HG03039 (cell line): ENCODE results near the gene B3GAT3.
"Not testable (repeated sequence)": the region's sequence is repeated elsewhere in the genome, so short reads cannot be mapped to it uniquely, and the experiment has no call there.

Source experiments
- ATAC-seq: cut with Tn5 transposase; IDR thresholded peaks from one replicate; pipeline ENCODE4 v1.9.1; 2021; ENCODE audit warnings: mild to moderate bottlenecking, moderate library complexity; ENCODE audit not compliant: unreplicated experiment

The B3GAT3 gene

DNA sequence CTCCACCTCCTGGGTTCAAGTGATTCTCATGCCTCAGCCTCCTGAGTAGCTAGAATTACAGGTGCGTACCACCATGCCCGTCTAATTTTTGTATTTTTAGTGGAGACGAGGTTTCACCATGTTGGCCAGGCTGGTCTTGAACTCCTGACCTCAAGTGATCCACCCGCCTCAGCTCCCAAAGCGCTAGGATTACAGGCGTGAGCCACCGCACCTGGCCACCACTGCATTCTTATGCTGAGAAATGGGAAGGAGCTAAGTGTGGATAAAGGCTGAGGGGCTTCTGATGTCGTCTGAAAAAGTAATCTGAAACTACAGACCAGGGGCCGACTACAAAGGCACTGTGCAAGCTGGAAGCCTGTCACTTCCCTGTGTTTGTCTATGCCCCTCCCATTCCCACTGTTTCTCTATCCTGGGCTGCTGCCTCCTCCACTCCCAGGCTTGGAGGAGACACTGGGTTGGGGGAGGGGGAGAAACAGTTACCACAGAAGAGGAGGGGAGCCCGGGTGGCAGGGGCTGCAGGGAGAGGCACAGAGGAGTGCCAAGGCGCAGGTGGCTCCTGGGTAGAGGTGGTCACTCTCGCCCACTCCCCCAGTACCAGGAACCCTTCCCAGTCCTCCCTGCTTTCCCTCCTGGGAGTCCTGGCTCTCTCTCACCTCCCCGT, 17.2 kb downstream of the B3GAT3 start:
- ATAC-seq, result no peak

DNA sequence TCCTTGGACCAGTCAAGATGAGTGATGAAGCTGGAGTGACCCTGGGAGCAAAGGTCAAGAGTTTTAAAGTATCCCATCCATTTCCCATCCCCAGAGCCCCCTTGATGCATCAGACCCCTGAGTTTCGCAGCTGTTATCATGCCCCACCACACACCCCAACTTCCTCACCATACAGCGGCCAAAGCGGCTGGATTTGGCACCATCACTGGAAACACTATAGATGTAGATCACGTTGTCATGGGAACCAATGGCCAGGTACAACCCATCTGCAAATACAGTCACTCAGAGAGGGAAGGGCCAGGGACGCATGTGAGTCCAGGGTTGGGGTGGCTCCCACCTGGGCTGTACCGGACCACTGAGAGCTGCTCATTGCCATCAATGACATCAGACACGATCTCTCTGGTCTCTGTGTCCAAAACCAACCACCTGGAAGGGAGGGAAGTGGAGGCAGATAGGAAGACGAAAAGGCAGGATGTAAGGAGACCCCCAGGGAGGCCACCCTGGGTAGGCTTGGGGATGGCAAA, 17.9 kb downstream of the B3GAT3 start:
- ATAC-seq, result no peak

DNA sequence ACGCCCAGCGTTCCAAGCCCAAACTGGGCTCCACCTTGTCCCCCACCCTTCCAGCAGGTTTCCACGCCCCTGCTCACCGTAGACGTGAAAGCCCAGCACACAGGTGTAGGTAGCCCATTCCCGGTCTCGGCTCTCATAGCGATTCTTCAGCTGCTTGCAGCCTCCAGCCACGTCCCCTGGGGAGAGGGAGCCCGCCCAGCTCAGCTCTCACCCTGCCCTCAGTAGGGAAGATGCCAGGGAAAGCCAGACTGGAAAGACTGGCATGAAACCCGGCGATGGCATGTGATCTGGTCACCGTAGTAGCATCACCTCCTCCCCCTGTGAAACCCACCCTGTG, 18.7 kb downstream of the B3GAT3 start:
- no peak for ATAC-seq

DNA sequence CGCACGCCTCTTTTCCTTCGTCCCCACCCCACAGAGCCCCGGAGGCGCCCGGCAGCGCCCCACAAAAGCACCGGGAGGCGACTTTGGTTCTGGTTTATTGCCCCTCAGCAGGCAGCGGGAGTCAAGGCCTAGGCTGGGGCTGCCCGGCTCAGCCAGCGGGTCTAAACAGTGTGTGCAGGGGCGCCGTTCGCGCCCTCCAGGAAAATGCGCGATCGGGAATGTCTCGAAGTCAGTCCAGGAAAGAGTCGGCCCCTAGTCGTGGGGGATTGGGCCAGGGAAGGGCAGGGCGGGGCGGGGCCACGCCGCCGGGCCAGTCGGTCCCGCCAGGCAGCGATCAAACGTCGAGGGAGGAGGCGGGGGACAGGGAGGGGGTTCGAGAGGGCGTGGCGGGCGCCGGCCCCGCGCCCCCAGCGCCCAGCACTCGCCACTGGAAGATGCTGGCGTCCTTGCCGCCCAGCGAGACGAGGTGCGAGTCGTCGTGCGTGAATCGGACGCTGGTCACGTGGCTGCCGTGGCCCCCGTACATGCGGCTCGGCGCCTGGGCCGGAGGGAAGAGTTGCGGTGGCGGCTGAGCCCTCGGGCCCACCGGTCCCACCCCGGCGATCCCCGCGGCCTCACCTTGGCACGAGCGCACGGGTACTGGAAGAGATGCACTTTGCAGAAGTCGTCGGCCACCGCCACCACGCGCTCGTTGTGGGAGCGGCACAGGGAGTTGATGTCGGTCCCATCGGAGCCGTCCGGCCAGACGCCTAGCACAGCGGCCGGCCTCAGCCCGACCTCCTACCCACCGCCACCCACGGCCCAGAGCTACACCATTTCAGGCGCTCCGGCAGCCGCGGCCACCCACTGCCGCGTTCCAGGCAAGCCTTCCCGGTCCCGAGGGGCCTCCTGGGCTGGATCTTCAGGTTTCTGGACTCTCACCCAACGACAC, 19.4 kb downstream of the B3GAT3 start:
- ATAC-seq, result no peak

DNA sequence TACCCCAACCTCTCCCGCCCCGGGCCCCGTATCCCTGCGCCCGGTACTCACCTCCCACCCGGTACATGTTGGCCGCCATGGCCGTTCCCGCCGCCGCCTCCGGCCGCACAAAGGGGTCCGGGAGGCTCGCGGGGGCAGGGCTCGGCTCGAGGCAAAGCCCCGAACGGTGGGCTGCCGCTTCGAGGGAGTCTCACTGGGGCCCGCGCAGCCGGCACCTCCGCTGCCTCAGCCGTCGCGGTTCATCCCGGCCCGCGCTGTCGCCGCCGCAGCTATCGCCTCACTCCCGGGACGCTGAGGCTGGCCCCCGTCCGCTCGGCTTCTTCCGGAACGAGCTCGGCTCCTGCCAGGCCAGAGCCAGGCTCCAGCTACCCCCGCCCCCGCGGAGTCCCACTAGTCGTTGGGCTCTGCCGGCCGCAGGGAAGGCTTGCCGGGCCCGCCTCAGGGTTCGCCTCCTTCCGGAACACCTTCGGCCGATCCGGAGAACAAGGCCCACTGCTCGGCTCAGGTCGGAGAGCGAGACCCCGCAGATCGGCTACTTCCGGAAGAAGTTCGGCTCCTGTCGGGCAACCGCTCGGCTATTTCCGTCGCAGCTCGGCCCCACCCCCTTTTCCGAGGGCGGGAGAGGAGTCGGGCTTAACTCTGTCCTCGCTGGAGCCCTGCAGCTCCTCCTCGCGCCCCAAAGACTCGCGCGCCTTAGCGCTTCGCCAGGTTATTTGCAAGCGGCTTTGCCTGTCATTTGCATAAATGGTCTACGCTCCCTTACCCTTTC, 20.2 kb downstream of the B3GAT3 start, which contains the start of gene MTA2:
TSS of gene MTA2 (minus strand) at position 494 of the 769 bp plus-strand sequence. CDS start at position 79, 415 bp downstream.
- peak; percentile 74 for ATAC-seq

DNA sequence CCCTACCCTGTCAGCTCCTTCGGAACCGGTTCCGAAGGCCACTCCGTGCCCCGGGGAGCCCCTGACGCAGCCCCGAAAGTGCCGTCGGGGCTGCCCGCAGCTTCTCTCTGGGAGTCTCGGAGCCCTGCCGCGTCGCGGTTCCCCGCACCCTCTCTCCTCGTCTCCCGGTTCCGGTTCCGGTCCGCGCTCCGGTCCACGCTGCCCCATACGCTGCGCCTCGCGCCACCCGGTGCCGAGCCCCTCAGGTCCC, 20.7 kb downstream of the B3GAT3 start:
- peak; percentile 8 for ATAC-seq

DNA sequence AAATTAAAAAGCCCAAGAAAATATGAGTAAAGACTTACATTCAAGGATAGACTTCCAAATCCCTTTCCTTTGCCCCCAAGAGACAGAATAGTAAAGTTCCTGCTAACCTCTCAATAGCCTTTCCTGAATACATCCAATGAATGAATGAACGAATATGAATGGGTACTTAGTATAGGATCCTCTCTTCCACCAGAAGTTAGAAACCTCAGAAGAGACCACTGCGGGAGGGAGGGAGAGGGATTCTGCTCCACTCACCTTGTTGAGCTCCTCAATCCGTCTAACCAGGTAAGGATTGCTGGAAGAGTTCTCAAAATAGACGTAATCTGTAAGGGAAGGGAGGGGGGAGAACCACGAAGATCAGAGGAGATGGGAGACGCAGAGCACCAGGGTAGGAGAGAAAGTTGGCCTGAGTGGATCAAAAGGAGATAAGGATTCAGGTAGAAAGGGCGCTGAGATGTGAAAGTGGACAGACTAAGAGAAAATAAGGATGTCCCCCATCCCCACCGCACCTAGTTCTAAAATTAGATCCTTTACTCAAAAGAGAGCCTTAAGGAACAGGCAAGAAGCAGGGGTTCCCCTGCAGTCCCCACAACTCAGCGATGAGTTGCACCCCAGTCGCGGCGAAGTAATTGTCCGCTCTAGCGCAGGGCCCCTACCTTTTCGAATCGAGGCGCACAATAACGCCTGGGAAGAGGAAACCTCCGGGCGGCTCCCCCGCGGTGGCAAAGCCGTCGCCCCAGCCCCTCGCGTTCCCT, 21.2 kb downstream of the B3GAT3 start:
- no peak for ATAC-seq

DNA sequence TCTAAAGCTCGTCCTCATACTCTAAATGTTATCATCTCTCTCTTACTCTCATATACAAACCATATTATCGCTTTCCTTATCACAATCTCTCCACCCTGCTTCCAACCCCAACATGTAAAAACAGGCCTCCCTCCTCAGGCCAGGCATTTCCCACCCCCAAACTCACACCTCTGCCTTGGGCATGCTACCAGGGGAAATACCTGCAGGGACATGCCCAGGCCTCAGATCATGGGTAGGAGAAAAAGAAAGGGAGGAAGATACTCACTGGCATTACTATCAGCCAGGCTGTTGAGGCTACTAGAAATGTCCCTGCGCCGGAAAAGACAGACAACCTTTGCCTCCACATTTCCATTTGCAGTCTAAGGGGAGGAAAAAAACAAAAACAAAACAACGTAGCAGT, 21.9 kb downstream of the B3GAT3 start:
- no peak for ATAC-seq

DNA sequence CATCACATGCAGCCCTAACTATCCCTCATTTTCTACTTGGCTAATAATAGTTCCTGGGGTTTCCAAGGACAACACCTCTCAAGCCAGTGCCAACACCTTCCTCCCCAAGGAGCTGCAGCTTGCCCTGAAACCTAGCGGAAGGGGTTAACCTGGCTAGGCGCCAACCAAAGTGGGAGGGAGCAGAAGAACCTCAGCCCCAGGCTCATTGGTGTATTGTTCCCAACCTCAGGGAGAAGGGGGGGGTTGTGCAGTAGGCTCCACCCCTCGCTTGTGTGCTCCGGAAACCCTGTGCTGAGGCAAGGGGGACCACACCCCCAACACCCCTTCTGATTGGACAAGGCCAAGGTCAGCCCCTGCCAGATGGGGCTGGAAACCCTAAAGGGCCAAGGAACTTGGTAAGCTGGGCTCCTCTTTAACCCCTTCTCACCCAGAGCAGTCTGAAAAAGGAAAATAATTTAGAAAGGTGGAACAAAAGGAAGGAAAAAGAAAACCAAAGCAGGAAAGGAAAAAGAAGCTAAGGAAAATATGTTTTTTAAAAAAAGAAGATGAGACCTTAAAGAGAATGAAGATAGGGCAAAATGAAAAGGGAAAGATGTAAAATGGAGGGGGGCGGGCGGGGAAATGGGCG, 22.6 kb downstream of the B3GAT3 start:
- ATAC-seq, result peak; percentile 32

DNA sequence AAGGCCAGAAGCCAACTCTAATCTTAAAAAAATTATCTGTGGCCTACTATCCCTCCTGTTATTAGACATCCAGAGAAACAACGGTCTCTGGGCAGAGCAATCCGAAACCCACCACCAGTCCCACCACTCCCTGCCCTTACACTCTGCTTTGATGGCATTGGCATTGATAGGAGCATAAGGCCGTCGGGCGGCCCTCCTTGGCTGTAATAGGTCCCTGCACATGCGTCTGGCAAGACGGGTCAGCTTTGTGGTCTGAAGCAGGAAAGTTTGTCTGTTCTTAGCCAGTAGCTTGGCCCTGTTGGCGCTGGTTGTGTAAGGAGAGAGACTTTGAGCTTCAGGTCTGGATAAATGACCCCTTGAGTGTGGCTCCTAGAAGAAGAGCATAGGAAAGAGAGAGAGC, 26.7 kb downstream of the B3GAT3 start:
- ATAC-seq, result no peak

DNA sequence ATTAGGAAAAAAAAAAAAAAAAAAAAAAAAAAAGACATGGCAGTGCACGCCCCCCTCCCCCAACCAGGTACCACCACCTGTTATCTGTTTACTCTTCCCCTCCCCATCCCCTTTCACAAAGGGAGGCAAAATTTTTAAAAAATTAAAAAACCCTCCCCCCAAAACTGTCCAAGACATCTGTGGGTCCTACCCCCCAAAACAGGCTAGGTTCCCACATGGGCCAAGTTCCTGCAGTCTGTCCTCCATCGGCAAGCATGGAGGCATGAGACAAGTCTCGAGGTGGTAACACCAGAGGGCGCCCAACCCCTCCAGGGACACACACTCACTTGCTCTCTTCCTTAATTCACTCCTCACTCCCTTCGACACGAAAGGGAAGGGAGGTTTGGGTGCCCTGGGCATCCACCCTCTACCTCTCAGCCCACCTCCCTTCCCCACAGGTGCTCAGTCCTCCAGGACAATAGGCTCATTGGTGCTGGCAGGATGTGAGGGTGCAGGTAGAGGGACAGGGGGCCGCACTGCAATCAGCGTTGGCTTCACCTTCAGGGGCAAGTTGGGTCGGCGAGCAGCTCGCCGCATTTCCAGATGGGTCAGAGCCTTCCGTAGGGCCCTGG, 28.2 kb downstream of the B3GAT3 start:
- ATAC-seq, result no peak

DNA sequence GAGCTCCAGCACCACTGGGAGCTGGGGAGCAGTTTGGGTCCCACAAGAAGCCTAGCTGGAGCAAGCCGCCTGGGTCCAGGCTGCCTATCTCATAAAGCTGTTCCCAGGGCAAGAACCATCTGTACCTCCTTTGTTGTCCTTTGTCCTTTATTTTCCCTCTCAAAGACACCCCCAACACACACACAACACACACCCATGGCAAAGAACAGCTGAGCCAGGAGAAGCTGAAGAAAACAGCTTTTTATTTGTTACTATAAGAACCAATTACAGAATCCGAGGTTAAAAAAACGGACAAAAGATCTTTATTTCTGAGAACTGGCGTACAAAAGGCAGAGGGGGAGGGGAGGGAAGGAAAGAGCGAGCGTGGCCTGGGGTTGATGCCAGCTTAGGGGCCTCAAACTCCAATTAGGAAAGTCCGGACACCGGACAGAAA, 28.8 kb downstream of the B3GAT3 start:
- no peak for ATAC-seq

DNA sequence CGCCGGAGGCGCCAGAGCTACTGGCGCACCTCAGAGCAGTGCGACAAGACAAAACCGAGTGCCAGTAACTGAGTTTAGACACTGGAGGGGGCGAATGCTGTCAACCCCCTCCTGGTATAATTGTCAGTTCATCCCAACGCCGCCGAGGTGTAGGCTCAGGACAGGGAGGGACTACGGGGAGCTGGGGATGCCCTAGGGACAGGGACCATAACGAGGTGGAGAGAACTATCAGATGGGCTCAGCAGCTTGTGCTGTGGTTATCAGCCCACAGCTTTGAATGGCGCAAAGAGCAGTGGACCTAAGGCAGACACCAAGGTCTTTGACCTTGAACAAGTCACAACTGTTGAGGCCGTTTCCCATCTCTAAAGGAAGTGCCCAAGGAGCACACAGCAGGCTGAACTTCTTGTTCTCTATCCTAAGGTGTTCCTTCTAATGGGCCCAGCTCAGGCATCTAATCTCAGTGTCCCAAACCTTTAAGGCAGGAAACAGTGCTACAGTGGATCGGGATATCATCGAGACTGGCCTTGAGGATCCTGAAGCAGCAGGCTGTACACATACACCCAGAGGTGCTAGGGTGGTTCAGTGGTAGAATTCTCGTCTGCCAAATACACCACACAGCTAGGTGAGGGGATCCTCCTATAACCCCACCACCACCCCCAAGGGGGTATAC, 29.5 kb downstream of the B3GAT3 start:
- ATAC-seq, result no peak

DNA sequence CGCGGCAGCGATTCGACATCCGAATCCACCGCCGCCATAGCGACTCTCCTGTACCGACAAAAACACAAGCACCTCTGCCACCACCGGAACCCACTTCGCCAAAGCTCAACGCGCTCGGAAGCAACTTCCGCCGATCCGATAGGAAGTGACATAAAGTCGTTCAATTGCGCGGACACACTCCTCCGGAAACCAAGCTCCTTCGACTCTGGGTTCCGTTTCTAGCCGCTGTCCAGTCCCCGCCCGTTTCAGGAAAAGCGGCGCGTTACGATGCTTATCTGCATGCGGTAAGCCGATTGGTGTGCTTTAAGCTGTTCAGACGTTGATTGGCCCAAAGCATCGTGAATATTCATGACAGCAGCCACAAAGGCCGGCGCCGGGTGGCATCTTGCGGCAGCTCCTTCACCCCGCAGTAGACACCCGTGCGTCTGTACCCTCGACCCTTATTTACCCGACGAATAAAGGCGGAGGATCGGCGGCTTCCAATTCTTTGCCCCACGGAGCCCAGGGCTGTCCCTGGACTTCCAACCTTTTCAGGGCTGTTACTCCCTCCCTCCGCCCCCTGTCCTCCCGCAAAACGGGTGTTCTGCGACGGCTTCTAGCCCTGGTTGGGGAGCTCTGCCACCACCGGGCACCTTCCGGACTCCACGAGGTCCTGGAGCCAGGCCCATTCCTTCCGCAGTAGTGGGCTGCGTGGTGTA, 30.2 kb downstream of the B3GAT3 start, which contains the start of gene TUT1:
TSS of gene TUT1 (minus strand) at position 76 of the 698 bp plus-strand sequence. CDS start at position 38, 38 bp downstream.
- ATAC-seq, result peak; percentile 77

DNA sequence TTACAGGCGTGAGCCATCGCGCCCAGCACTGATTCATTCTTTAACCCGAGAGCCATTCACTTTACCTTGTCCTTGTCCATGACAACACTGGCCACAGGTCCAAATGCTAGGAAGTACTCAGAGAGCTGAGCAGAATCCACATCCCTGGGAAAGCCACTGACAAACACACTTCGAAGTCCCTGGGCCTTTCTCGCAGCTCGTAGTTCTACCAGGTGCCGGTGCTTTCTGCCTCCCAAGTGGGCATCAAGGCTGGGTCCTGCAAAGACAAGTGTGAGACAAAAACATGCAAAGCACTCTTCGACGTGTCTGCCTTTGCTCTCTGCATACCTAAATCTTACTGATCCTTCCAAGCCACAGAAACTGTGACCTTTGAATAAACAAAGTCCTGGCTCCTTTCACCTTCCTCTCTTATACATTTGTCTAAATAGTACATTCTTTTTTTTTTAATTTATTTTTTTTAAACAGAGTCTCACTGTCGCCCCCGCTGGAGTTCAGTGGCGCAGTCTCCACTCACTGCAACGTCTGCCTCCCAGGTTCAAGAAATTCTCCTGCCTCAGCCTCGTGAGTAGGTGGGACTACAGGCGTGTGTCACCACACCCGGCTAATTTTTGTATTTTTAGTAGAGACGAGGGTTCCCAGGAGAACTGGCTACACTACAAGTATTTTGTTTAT, 32.7 kb downstream of the B3GAT3 start:
- ATAC-seq, result no peak

DNA sequence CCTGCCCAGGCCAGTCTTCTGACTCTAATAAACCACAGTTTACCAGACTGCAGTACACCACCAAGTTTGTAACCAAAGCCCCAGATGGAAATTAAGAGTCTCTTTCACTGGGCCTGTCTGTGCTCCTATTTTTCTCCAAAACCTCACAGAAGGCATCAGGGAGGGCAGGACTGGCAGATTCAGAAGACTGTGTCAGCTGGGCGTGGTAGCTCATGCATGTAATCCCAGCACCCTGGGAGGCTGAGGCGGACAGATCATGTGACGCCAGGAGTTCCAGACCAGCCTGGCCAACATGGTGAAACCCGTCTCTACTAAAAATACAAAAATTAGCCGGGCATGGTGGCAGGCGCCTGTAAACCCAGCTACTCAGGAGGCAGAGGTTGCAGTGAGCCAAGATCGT, 36.4 kb downstream of the B3GAT3 start:
- ATAC-seq, result not testable (repeated sequence)

DNA sequence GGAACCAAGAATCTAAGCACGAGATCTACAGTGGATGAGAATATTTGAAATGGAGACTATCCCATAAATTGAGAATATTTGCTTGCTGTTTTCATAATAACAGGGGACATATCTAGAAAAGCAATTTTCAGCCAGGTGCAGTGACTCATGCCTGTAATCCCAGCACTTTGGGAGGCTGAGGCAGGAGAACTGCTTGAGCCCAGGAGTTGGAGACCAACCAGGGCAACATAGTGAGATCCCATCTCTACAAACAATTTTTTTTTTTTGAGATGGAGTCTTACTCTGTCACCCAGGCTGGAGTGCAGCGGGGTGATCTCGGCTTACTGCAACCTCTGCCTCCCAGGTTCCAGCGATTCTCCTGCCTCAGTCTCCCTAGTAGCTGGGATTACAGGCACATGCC, 40.1 kb downstream of the B3GAT3 start:
- ATAC-seq, result not testable (repeated sequence)
